Activated T-cell treated with anti-CD3 and anti-CD28 coated beads for 24 hours (primary cell): ENCODE results near the gene CENPH.
"Not testable (repeated sequence)": the region's sequence is repeated elsewhere in the genome, so short reads cannot be mapped to it uniquely, and the experiment has no call there.

Source experiments
- DNase-seq: peaks from one replicate; pipeline ENCODE4 v3.0.0-alpha.2; 2020; ENCODE audit warnings: low read depth

CENPH gene

GRCh38 chr5:69252437-69252836 is 63.1 kb downstream of the CENPH start:
- DNase-seq: no peak

GRCh38 chr5:69255940-69256339 is 66.6 kb downstream of the CENPH start:
- not testable (repeated sequence) for DNase-seq

GRCh38 chr5:69257577-69257976 is 68.2 kb downstream of the CENPH start:
- no peak for DNase-seq
